Measurements from ENCODE around the gene ADAMTS20. TPM values are rescaled to one million over a fixed set of nuclear protein-coding genes. Genes with fewer than 3 reads are reported as not detected.
A peak's percentile ranks its signal among the peaks of the same experiment; 100 is the strongest.
"Not testable (repeated sequence)": the region's sequence is repeated elsewhere in the genome, so short reads cannot be mapped to it uniquely, and the experiment has no call there.

ADAMTS20 gene
- total RNA-seq, 8 experiments from 2014 or later, result 0.05 to 4.8 (median 2.4) TPM; not detected in 2

DNA sequence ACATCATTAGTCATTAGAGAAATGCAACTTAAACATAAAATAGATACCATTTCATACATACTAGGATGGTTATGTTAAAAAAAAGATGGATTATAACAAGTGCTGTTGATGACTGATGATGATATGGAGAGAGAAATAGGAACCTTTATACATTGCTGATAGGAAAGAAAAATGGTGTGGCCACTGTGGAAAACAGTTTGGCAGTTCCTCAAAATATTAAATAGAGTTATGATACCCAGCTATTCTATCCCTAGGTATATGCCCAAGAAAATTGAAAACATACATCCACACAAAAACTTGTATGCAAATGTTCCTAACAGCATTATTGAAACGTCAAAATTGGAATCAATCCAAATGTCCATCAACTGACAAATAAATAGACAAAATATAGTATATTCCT, 170.1 kb downstream of the ADAMTS20 start:
- no peaks in the 10 kb centered on the region for H3K4me1 ChIP-seq (replicated peaks in 1 of 2)
- 0 to 100% (median 67%) methylated on average over 1 of the region's 1 CpG; no CpG with 5 or more reads in 2 of the 10 experiments for WGBS, 10 experiments
- in situ Hi-C loops (cut with MboI; ENCODE audit: low pct_unique_long_range_greater_than_20kb in 2 of 9, low sequenced_read_pairs in 9 of 9, unreplicated experiment in 9 of 9), result no loop called here
- no peak overlapping the region for H3K27ac ChIP-seq
- no peak overlapping the region for H3K4me3 ChIP-seq
- no peak for ATAC-seq (replicated peaks in 6 of 8)

DNA sequence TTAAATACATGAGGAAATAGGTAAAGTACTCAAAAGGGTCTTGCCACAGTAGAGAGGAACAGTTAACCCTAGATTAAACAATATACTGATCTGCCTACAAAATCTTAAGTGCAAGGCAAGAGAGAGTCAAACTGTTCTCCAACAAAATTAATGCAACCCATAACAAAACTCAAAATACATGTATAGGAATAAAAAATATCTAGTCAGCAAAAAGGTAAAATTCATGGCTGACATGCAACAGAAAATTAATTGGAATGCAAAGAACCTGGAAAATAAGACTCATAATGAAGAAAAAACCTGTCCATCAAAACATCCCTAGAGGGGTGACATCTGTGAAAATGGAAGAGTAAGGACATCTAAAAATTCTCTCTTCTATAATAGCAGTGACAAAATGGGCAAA, 173.6 kb downstream of the ADAMTS20 start:
- in situ Hi-C loops (cut with MboI; ENCODE audit: low pct_unique_long_range_greater_than_20kb in 2 of 9, low sequenced_read_pairs in 9 of 9, unreplicated experiment in 9 of 9), result no loop called here
- Histone ChIP-seq H3K4me3 (no peak overlapping the region), H3K27ac (no peak overlapping the region), H3K4me1 (replicated peaks in 1 of 2) (no peaks in the 10 kb centered on the region)
- no peak for ATAC-seq (replicated peaks in 6 of 8)

- in situ Hi-C loops (cut with MboI; ENCODE audit: low pct_unique_long_range_greater_than_20kb in 2 of 9, low sequenced_read_pairs in 9 of 9, unreplicated experiment in 9 of 9), result no loop called here
- WGBS, 10 experiments, result 0 to 100% (median 39%) methylated on average over 1 of the region's 1 CpG; no CpG with 5 or more reads in 4 of the 10 experiments
- Histone ChIP-seq H3K4me3 (no peak overlapping the region), H3K4me1 (replicated peaks in 1 of 2) (no peaks in the 10 kb centered on the region), H3K27ac (no peak overlapping the region)
- peak in 6 of 8 experiments; percentile 29 to 88 (median 60) for ATAC-seq (replicated peaks in 6 of 8)
Observed at GRCh38 chr12:43370263-43370662, 181.7 kb downstream of the ADAMTS20 start.

DNA sequence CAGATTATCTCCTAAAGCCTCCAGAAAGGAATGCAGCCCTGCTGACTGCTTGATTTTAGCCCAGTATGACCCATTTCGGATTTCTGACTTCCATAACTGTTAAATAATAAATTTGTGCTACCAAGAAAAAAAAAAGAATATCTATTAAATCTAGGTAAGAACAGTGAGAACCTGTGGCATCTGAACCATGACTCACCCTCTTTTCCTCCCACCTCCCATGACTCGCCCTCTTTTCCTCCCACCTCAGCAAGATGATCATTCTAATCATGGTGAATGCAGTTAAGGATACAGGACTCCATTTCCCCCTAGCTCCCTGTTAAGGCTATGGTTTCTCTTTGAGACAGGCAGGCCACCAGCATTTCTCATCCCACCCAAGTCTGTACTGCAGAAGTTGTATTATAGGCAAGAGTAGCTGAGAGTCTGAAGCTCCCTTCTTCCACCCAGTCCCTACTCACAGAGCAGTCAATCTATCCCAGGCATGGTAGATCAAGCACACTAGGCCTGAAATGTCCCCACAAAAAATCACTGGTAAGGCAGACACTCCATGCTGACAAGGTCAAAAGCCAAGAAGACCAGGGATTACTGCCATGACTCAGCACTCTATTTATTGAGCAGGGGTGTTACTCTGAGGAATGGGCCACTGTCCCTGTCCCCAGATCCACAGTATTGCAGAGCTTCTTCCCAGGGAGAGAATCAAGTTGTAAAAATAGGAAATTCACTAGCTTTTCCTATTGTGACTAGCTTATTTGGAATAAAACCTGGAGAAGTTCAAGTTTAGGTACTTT, 188.9 kb downstream of the ADAMTS20 start:
- no peak overlapping the region for H3K4me3 ChIP-seq
- 45 to 94% (median 73%) methylated on average over 1 to 2 of the region's 2 CpGs; no CpG with 5 or more reads in 1 of the 10 experiments for WGBS, 10 experiments
- no peaks in the 10 kb centered on the region for H3K4me1 ChIP-seq (replicated peaks in 1 of 2)
- in situ Hi-C loops (cut with MboI; ENCODE audit: low pct_unique_long_range_greater_than_20kb in 2 of 9, low sequenced_read_pairs in 9 of 9, unreplicated experiment in 9 of 9), result no loop called here
- no peak for ATAC-seq (replicated peaks in 6 of 8)
- H3K27ac ChIP-seq, result no peak overlapping the region

GRCh38 chr12:43361031-43361710, 190.8 kb downstream of the ADAMTS20 start:
- in situ Hi-C loops (cut with MboI; ENCODE audit: low pct_unique_long_range_greater_than_20kb in 2 of 9, low sequenced_read_pairs in 9 of 9, unreplicated experiment in 9 of 9), result no loop called here
- no peak overlapping the region for H3K4me3 ChIP-seq
- whole genome bisulfite sequencing, 10 experiments, result 7 to 95% (median 57%) methylated on average over 1 to 6 of the region's 6 CpGs; no CpG with 5 or more reads in 1 of the 10 experiments
- peak in 1 of 8 experiments; percentile 12 for ATAC-seq (replicated peaks in 6 of 8)
- H3K27ac ChIP-seq, result no peak overlapping the region
- H3K4me1 ChIP-seq (replicated peaks in 1 of 2), result no peaks in the 10 kb centered on the region

DNA sequence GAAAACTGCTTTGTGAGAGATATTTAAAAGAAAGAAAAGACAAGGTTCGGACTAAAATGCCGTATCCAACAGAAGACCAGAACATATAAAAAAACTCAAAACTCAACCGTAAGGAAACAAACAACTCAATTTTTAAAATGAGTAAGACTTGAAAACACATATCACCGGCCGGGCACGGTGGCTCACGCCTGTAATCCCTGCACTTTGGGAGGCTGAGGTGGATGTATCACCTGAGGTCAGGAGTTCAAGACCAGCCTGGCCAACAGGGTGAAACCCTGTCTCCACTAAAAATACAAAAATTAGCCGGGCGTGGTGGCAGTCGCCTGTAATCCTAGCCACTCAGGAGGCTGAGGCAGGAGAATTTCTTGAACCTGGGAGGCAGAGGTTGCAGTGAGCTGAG, 192.0 kb downstream of the ADAMTS20 start:
- H3K4me3 ChIP-seq; ATAC-seq (replicated peaks in 6 of 8); in situ Hi-C loops (cut with MboI; ENCODE audit: low pct_unique_long_range_greater_than_20kb in 2 of 9, low sequenced_read_pairs in 9 of 9, unreplicated experiment in 9 of 9); H3K4me1 ChIP-seq (replicated peaks in 1 of 2); H3K27ac ChIP-seq: not testable (repeated sequence)
- WGBS, 10 experiments, result 52 to 100% (median 91%) methylated on average over 2 to 10 of the region's 10 CpGs

DNA sequence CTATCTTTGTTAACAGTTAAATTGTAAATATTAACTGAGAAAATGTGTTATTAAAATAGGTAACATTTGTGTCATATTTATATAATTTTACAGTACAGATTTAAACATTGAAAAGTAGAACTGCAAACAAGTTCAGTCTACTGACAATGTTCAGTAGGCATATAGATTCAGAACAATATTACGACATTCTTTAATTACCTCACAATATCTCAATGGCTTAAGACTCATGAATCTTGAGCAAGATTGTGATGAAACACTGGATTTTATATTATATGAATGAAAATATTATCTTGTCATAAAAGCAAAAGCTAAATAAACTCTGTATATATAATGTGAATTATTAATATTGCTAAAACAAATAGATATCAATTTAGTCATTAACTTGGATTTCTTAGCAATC, 194.9 kb downstream of the ADAMTS20 start:
- no peaks in the 10 kb centered on the region for H3K4me1 ChIP-seq (replicated peaks in 1 of 2)
- 50 to 100% (median 89%) methylated on average over 1 of the region's 1 CpG; no CpG with 5 or more reads in 1 of the 10 experiments for WGBS, 10 experiments
- no peak for ATAC-seq (replicated peaks in 6 of 8)
- in situ Hi-C loops (cut with MboI; ENCODE audit: low pct_unique_long_range_greater_than_20kb in 2 of 9, low sequenced_read_pairs in 9 of 9, unreplicated experiment in 9 of 9), result no loop called here
- H3K27ac ChIP-seq, result no peak overlapping the region
- H3K4me3 ChIP-seq, result no peak overlapping the region

DNA sequence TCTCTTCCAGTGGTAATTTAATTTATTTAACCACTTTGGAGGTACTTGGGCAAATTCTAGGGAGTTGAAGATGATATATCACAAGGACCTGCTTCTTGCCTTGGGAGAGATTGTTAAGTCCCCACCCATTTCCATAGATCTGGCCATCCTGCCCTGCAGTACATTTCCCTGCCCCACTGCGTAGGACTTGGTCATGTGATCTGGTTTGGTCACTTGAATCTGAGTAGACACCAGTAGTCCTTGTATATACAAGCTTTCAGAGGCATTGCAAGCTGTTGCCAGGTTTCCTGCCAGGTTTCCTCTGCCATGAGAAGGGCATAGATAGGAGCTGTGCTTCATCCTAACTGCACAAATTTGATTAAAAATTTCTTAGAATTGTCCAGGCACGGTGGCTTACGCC, 200.0 kb downstream of the ADAMTS20 start:
- H3K4me3 ChIP-seq, result no peak overlapping the region
- in situ Hi-C loops (cut with MboI; ENCODE audit: low pct_unique_long_range_greater_than_20kb in 2 of 9, low sequenced_read_pairs in 9 of 9, unreplicated experiment in 9 of 9), result no loop called here
- H3K27ac ChIP-seq, result no peak overlapping the region
- H3K4me1 ChIP-seq (replicated peaks in 1 of 2), result no peaks in the 10 kb centered on the region
- 20 to 100% (median 100%) methylated on average over 1 to 3 of the region's 3 CpGs; no CpG with 5 or more reads in 5 of the 10 experiments for WGBS, 10 experiments
- no peak for ATAC-seq (replicated peaks in 6 of 8)

- H3K4me3 ChIP-seq, result no peak overlapping the region
- no peaks in the 10 kb centered on the region for H3K4me1 ChIP-seq (replicated peaks in 1 of 2)
- ATAC-seq (replicated peaks in 6 of 8), result no peak
- WGBS, 10 experiments, result 0 to 90% (median 58%) methylated on average over 1 to 2 of the region's 2 CpGs; no CpG with 5 or more reads in 2 of the 10 experiments
- in situ Hi-C loops (cut with MboI; ENCODE audit: low pct_unique_long_range_greater_than_20kb in 2 of 9, low sequenced_read_pairs in 9 of 9, unreplicated experiment in 9 of 9), result loop anchor here in 1 of 9 experiments (25.0 kb wide), 1 partner anchor 1038 kb away; no protein-coding TSS in a partner anchor
- no peak overlapping the region for H3K27ac ChIP-seq
Observed at GRCh38 chr12:43349863-43350262, 202.1 kb downstream of the ADAMTS20 start.

- H3K4me3 ChIP-seq, result no peak overlapping the region
- in situ Hi-C loops (cut with MboI; ENCODE audit: low pct_unique_long_range_greater_than_20kb in 2 of 9, low sequenced_read_pairs in 9 of 9, unreplicated experiment in 9 of 9), result loop anchor here in 1 of 9 experiments (25.0 kb wide), 1 partner anchor 1036 kb away; no protein-coding TSS in a partner anchor
- WGBS, 10 experiments, result 0 to 94% (median 70%) methylated on average over 1 to 3 of the region's 3 CpGs; no CpG with 5 or more reads in 2 of the 10 experiments
- no peak for ATAC-seq (replicated peaks in 6 of 8)
- no peak overlapping the region for H3K27ac ChIP-seq
- H3K4me1 ChIP-seq (replicated peaks in 1 of 2), result no peaks in the 10 kb centered on the region
Observed at GRCh38 chr12:43348221-43348620, 203.8 kb downstream of the ADAMTS20 start.

GRCh38 chr12:43347026-43347425, 205.0 kb downstream of the ADAMTS20 start:
- in situ Hi-C loops (cut with MboI; ENCODE audit: low pct_unique_long_range_greater_than_20kb in 2 of 9, low sequenced_read_pairs in 9 of 9, unreplicated experiment in 9 of 9), result loop anchor here in 1 of 9 experiments (25.0 kb wide), 1 partner anchor 1035 kb away; no protein-coding TSS in a partner anchor
- no peak overlapping the region for H3K27ac ChIP-seq
- no peaks in the 10 kb centered on the region for H3K4me1 ChIP-seq (replicated peaks in 1 of 2)
- no peak for ATAC-seq (replicated peaks in 6 of 8)
- 16 to 98% (median 81%) methylated on average over 1 to 4 of the region's 4 CpGs; no CpG with 5 or more reads in 2 of the 10 experiments for WGBS, 10 experiments
- no peak overlapping the region for H3K4me3 ChIP-seq

DNA sequence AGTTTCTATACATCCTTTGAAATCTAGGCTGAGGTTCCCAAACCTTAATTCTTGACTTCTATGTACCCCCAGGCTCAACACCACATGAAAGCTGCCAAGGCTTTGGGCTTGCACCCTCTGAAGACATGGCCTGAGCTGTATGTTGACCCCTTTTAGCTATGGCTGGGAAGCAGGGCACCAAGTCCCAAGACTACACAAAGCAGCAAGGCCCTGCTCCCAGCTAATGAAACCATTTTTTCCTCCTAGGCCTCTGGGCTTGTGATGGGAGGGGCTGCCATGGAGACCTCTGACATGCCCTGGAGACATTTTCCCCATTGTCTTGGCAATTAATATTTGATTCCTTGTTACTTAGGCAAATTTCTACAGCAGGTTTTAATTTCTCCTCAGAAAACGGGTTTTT, 207.0 kb downstream of the ADAMTS20 start:
- in situ Hi-C loops (cut with MboI; ENCODE audit: low pct_unique_long_range_greater_than_20kb in 2 of 9, low sequenced_read_pairs in 9 of 9, unreplicated experiment in 9 of 9), result loop anchor here in 1 of 9 experiments (25.0 kb wide), 1 partner anchor 1033 kb away; no protein-coding TSS in a partner anchor

DNA sequence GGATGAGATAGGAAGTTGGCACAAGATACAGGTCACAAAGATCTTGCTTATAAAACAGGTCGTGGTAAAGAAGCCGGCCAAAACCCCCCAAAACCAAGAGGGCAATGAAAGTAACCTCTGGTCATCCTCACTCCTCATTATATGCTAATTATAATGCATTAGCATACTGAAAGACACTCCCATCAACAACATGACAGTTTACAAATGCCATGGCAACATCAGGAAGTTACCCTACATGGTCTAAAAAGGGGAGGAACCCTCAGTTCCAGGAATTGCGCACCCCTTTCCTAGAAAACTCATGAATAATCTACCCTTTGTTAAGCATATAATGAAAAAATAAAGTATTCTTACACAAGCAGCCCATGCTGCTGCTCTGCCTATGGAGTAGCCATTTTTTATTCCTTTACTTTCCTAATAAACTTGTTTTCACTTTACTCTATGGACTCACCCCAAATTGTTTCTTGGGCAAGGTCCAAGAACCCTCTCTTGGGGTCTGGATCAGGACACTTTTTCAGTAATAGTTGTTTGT, 210.2 kb downstream of the ADAMTS20 start:
- 60 to 100% (median 77%) methylated on average over 1 to 3 of the region's 3 CpGs; no CpG with 5 or more reads in 4 of the 10 experiments for WGBS, 10 experiments
- H3K4me1 ChIP-seq (replicated peaks in 1 of 2); H3K4me3 ChIP-seq; H3K27ac ChIP-seq: not testable (repeated sequence)
- in situ Hi-C loops (cut with MboI; ENCODE audit: low pct_unique_long_range_greater_than_20kb in 2 of 9, low sequenced_read_pairs in 9 of 9, unreplicated experiment in 9 of 9), result loop anchor here in 1 of 9 experiments (25.0 kb wide), 1 partner anchor 1030 kb away; no protein-coding TSS in a partner anchor
- ATAC-seq (replicated peaks in 6 of 8), result peak in 3 of 8 experiments; percentile 51 to 61 (median 60)

More for the DNA sequence above, 207.0 kb downstream of the ADAMTS20 start:
- Histone ChIP-seq H3K4me3 (no peak overlapping the region), H3K4me1 (replicated peaks in 1 of 2) (no peaks in the 10 kb centered on the region), H3K27ac (no peak overlapping the region)
- no peak for ATAC-seq (replicated peaks in 6 of 8)
- 0 to 86% (median 54%) methylated on average over 1 of the region's 1 CpG for WGBS, 10 experiments
